NCI-H2171 treated with DMSO at 0.1 percent for 48 hours (cell line): Measurements from ENCODE around the gene SMARCB1.
A peak's percentile ranks its signal among the peaks of the same experiment; 100 is the strongest.

Experiments used
- DNase-seq: peaks from one replicate; lab custom pipeline; 2025; lab: John Stamatoyannopoulos, UW

Gene SMARCB1

GRCh38 chr22:23762842-23763578 is 23.8 kb upstream of the SMARCB1 start, which contains the start of gene C22orf15:
Gene C22orf15, plus strand, starts transcription at chr22:23762990. Its CDS starts 317 bp downstream, at chr22:23763307.
- DNase-seq: no peak

- no peak for DNase-seq
Observed at GRCh38 chr22:23763579-23763945, 23.2 kb upstream of the SMARCB1 start.

- DNase-seq: no peak
Observed at GRCh38 chr22:23763954-23764353, 22.8 kb upstream of the SMARCB1 start.

DNA sequence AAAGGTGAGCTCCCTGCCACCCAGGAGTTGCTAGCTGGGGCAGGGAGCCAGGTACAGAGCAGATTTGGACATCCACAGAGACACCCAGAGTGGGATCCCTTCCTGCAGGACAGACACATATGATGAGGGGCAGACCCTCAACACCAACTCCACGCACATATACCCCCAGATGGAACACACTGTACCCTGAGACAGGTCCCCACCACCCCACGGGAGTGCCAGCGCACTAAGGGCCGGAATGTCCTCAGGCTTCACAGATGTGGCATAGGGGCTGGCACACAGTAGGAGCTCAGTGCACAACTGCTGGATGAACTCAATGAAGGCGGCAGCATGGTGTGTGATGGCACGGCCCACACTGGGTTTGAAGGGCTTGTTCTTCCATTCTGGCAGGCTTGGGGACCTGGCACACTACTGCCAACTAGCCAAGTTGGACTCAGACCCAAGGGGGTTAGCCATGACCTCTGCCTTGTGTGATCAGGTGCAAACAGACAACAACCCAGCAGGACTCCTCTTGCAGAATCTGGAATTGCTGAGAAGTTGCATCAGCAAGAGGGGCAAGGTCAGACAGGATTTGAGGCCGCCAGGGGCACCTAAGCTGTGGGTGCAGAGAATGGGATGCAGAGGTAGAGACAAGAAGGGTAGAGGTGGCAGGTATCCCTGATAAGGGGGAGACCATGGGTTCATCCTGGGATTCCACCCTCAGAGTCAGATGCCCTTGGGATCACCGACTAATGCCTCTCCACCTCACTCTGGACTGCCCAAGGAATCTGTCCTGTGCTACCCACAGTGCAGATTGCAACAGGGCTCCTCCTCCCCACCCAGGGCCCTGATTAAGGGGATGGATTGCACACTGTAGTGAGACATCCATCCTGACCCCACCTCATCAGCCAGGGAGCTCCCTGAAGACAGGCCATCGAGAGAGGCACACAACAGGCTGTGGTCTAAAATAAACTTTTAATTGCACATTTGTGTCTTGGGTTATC is 21.6 kb upstream of the SMARCB1 start:
- no peak for DNase-seq

DNA sequence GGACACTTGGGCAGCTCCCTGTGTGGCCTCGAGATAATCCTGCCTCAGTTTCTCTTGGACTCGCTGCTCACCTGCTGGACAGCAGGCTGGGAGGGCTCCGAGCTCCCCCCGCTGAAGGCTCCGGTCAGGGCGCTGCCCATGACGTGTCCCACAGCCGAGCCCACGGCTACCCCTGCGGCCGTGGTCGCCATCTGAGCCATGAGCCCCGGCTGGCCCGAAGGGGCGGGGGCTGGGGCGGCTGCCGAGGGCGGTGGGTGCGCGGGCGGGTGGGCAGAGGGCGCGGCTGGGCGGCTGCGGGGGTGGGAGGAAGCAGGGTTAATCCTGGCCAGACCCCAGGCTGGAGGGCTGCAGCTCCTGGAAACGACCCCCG is 19.5 kb upstream of the SMARCB1 start:
- no peak for DNase-seq

DNA sequence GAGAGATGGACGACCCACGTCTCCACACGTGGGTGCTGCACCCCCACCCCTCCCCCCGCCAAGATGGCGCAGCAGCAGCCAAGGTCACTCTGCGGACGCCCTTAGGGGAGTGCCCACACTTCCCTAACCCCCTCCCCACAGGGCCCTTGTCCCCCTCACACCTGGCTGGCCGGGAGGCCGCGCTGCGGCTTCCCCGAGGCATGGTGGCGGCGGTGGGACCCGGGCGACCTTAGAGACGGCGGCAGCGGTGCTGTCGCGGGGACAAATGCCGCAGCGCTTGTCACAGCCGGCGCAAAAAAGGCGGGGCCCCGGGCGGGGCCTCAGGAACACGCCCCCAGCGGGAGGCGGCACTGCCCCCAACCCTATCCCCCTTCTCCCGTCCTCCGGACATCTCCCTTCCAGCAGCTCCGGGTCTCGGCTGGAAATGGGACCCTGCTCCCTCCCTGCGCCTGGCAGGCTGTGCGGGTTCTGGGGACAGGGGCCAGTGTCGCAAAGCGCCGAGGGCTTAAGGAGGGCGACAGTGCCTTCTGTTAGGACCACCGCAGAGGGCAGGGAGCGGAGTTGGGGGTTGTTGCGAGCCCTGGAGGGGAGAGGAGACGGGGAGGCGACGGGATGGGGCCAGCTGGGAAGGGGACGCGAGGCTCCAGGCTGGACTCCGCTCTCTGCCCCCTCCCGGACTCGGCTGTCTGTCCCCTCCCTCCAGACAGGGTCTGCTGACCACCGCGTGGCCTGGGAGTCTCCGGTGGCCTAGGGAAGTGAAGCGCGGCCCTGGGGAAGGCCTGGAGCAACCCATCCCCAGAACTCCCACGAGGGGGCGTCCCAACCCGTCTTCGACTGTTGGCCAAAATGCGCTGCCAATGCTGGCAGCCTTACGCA is 18.9 kb upstream of the SMARCB1 start, which contains the start of gene CHCHD10:
TSS of gene CHCHD10 (minus strand) at position 300 of the 876 bp plus-strand sequence. CDS start at position 202, 98 bp downstream.
- DNase-seq: peak; percentile 70

GRCh38 chr22:23769321-23769965 is 17.3 kb upstream of the SMARCB1 start:
- no peak for DNase-seq

DNA sequence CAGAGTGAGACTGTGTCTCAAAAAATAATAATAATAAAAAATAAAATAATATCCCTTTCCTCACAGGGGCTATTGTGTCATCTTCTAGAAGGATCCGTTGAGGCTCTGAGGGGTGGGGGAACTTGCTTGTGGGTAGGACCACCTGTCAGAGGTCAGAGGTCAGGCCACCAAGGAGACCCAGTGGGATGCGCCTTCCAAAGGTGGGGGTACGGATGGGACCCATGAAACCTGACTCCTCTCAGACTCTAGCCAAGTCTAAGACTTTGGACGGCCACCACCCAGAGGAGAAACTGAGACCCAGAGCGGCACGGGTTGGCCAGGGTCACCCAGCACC is 14.5 kb upstream of the SMARCB1 start:
- DNase-seq: no peak

DNA sequence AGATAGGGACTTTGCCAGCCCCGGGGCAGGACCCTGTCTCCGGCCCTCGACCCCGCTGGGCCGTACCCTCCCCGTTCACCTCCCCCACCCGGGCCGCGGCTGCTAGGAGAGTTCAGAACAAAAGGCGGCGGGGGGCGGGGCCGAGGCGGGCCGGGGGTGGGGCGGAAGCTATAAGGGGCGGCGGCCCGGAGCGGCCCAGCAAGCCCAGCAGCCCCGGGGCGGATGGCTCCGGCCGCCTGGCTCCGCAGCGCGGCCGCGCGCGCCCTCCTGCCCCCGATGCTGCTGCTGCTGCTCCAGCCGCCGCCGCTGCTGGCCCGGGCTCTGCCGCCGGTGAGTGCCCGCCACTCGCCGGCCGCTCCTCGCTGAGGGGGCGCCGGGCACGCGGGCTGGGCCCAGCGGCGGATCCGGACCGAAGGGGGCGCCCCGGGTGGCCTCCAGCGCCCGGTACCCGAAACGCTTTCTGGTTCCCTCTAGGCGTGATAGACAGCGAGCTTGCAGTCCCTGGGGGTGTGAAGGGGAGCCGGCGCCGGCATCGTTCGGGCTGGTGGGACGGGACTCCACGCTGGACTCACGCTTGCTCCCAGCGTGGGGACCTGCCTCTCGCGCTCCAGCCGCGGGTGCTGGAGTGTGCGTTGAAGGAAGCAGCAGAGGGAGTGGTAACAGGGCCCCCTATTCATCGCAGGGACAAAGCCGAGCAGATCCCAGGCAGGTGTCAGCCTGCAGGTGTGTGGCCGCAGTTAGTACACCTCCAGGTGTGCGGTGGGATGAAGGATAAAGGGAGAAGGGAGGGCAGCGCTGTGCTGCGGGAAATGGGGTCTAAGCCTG is 13.9 kb upstream of the SMARCB1 start, which contains the start of gene MMP11:
TSS of gene MMP11 (plus strand) at position 201 of the 825 bp plus-strand sequence. CDS start at position 223, 22 bp downstream.
- DNase-seq: peak; percentile 58

- DNase-seq: no peak
Observed at GRCh38 chr22:23773483-23774113, 13.2 kb upstream of the SMARCB1 start.

DNA sequence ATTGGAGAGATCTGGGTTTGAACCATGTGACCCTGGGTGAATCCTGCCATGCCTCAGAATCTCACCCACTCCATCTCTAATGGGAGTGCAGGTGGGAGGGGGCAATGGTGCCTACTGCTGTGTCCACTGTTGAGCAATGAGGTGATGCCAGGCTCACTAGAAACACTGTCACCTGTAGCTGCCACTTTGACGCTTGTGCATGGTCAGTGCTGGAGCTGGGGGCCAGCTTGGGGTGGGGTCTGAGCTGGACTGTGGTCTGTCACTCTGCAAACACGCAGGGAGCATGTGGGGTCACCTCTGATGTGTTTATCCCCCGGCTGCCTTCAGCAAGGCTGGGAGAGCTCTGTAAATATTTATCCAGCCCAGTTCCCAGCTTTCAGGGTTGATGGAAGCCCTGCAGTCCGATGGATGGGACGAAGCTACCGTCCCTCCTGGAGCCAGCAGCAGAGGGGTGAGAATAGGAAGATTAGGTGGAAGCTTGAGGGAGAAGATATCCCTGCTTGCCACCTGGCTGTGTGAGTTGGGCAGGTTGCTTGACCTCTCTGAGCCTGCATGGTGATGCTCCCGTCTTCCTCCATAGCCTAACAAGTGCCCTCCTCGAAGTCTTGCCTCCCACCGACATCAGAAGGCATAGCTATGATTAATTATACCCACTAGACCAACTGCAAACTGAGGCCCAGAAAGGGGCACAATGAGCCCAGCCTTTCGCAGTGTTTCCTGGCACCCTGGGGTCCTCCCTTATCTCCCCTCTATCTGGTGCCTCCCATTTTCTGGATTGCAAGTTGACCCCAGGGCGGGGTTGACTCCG is 12.4 kb upstream of the SMARCB1 start:
- DNase-seq: no peak

DNA sequence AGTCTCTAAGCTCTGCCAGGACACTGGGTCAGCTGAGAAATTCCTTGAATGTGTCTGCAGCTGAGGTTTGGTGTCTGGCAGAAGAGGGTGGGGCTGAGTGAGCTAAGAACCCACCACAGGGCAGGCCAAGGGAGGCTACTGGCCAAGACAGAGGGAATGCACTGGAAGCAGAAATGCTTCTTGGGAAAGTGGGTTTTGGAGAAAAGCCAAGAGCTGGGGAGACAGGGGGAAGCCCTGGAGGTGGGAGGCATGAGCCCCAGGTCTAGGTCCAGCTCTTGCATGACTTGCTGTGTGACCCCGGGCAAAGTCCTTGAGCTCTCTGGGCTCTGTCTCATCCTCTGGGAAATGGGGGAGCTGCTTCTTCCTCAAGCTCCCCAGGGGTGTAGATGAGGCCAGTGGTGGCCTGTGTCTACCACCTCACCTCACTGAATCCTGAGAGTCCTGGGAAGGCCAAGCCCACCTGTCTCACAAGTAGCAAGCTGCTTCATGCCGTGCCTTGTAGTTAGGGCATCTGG is 11.8 kb upstream of the SMARCB1 start:
- no peak for DNase-seq

- no peak for DNase-seq
Observed at GRCh38 chr22:23775779-23776375, 10.9 kb upstream of the SMARCB1 start.

GRCh38 chr22:23777776-23778576 is 8.8 kb upstream of the SMARCB1 start:
- DNase-seq: peak; percentile 91

DNA sequence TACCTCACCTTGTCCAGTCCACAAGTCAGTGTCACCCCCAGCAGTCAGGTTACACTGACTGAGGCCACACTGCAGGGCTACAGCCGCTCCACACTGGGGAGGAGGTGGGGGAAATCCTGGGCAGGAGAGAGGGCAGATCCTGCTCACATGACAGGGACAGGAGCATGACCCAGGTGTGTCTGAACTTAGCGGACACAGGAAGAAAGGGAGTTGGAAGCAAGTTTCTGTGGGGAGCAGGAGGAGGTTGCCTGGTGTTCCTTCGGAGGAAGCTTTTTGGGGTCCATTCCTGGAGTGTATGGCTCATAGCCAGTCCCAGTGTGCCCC is 8.2 kb upstream of the SMARCB1 start:
- DNase-seq: no peak

DNA sequence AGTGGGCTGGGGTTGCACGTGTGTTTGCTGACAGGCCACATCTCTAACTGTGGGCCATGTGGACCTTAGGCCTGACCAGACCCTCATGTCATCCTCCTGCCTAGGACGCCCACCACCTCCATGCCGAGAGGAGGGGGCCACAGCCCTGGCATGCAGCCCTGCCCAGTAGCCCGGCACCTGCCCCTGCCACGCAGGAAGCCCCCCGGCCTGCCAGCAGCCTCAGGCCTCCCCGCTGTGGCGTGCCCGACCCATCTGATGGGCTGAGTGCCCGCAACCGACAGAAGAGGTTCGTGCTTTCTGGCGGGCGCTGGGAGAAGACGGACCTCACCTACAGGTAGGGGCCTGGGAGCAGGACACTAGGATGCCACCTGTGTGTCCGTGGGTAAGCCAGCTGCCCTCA is 7.7 kb upstream of the SMARCB1 start:
- no peak for DNase-seq

DNA sequence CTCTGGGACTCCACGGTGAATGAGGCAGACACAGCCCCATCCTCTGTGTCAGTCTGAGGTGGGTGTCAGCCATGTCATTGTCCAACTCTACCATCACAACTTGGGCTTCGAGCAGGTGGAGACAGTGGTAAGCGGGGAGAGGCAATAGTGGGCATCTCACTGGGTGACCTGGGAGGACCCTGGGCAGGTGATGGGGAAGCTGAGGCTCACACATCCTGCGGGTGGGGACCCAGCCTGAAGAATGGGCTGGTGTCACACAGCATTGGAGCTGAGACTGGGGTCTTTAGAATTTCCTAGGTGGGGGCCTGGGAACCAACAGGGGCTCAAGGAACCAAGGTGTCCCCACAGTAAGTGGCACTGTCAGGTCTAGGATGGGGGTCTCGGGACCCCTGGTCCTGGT is 7.0 kb upstream of the SMARCB1 start:
- DNase-seq: no peak
